Activated T-cell treated with anti-CD3 and anti-CD28 coated beads, Interleukin-2, amount 50 U/mL, for 72 hours (primary cell): ENCODE measurements around the gene CNR2. TPM values are rescaled to one million over a fixed set of nuclear protein-coding genes. Genes with fewer than 3 reads are reported as not detected.

Experiments
- ATAC-seq, 2 donors: fragments of 150-1000 bp; cut with Tn5 transposase; replicated peaks in 1 of 2; 2 replicates each; pipeline ENCODE4 v1.10.0; 2021; ENCODE audit warnings: moderate library complexity in 2 of 2, mild to moderate bottlenecking in 1 of 2
- DNase-seq, 2 donors: peaks; one replicate each; pipeline ENCODE4 v3.0.0; 2021 to 2022; ENCODE audit warnings: mixed read lengths in 1 of 2
- H3K27ac Mint-ChIP-seq: one replicate; pipeline ENCODE4 v1.8.0; 2022; ENCODE audit warnings: mild to moderate bottlenecking, moderate library complexity, mixed read lengths
- H3K27me3 Mint-ChIP-seq: one replicate; pipeline ENCODE4 v1.8.0; 2022; ENCODE audit warnings: low read depth, mixed read lengths
- H3K36me3 Mint-ChIP-seq, 2 donors: one replicate each; pipeline ENCODE4 v1.8.0; 2022; ENCODE audit warnings: mixed read lengths in 2 of 2, mild to moderate bottlenecking in 1 of 2; ENCODE audit not compliant: insufficient read depth in 2 of 2
- H3K4me1 Mint-ChIP-seq: one replicate; pipeline ENCODE4 v1.8.0; 2022; ENCODE audit warnings: low read depth, mixed read lengths
- H3K4me3 Mint-ChIP-seq, 2 donors: one replicate each; pipeline ENCODE4 v1.8.0; 2022; ENCODE audit warnings: mild to moderate bottlenecking in 2 of 2, mixed read lengths in 2 of 2, moderate library complexity in 2 of 2
- H3K9me3 Mint-ChIP-seq, 2 donors: one replicate each; pipeline ENCODE4 v1.8.0; 2022; ENCODE audit warnings: mixed read lengths in 2 of 2
- total RNA-seq, 2 donors: library from RNA; stranded (reverse); gene quantifications; one replicate each; pipeline ENCODE4 v1.2.3, GENCODE V29; 2022

Gene CNR2
- total RNA-seq, 2 donors from 2014 or later: 0.35 to 0.72 TPM

DNA sequence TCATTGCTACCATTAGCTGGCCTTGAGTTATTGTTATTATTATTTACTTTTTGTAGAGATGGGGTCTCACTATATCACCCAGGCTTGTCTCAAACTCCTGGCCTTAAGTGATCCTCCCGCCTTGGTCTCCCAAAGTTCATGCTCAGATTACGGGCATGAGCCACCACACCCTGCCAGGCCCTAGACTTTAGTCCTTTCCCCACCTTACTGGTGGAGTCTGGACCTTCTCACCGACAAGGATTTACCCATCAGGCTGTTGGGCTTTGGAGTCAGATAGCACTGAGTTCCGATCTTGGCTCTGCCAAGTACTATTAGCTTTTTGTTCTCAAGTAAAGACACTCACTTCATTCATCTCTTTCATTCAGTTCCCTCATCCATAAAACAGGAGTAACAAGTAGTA is 17.2 kb downstream of the CNR2 start:
- no peak for ATAC-seq
- H3K4me1 Mint-ChIP-seq: peaks cover 30% of the 10 kb centered on the region
- peaks cover 27% of the 10 kb centered on the region for H3K27me3 Mint-ChIP-seq
- no peak for DNase-seq
- H3K4me3 Mint-ChIP-seq: no peak overlapping the region
- H3K27ac Mint-ChIP-seq: no peak overlapping the region
- H3K9me3 Mint-ChIP-seq: no peaks in the 10 kb centered on the region
- H3K36me3 Mint-ChIP-seq: no peaks in the 10 kb centered on the region

DNA sequence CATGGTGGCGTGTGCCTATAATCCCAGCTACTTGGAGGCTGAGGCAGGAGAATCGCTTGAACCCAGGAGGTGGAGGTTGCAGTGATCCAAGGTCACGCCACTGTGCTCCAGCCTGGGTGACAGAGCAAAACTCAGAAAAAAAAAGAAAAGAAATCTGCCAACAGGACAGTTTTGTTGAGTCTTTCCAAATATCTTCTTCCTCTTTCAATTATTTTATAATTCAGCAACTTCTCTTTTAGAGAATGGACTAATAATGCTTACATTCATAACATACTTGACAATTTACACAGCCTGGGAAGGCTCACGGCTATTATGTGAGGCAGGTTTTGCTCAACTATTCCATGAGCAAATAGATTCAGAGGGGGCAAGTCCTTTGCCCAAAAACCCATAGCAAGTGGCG is 18.1 kb downstream of the CNR2 start:
- ATAC-seq (no peak), DNase-seq (no peak)
- Mint-ChIP-seq H3K36me3 (no peaks in the 10 kb centered on the region), H3K27me3 (peaks cover 19% of the 10 kb centered on the region), H3K27ac (no peak overlapping the region), H3K4me3 (no peak overlapping the region), H3K4me1 (peaks cover 25% of the 10 kb centered on the region), H3K9me3 (no peaks in the 10 kb centered on the region)

DNA sequence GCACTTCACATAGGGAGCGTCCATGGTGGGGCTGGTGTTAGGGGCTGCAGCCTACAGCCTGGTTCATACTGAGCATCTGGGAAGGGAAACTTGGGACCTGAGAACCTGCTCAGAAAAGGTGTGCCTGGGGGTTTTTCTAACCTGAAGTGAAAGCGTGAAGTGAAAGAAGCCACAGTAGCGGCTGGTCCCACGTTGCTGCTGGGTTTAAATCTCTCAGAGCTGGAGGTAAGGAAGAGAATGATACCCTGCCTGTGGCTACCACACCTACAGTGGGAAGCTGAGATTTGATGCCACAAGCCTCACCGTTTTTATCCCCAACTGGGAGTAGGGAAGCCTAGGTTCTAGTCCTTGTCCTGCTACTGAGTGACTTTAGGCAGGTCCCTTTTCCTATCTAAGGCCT is 24.1 kb downstream of the CNR2 start:
- DNase-seq (no peak), ATAC-seq (no peak)
- no peak overlapping the region for H3K27ac Mint-ChIP-seq
- no peak overlapping the region for H3K4me3 Mint-ChIP-seq
- H3K9me3 Mint-ChIP-seq: no peaks in the 10 kb centered on the region
- no peaks in the 10 kb centered on the region for H3K4me1 Mint-ChIP-seq
- no peaks in the 10 kb centered on the region for H3K36me3 Mint-ChIP-seq
- H3K27me3 Mint-ChIP-seq: peaks cover 8% of the 10 kb centered on the region

DNA sequence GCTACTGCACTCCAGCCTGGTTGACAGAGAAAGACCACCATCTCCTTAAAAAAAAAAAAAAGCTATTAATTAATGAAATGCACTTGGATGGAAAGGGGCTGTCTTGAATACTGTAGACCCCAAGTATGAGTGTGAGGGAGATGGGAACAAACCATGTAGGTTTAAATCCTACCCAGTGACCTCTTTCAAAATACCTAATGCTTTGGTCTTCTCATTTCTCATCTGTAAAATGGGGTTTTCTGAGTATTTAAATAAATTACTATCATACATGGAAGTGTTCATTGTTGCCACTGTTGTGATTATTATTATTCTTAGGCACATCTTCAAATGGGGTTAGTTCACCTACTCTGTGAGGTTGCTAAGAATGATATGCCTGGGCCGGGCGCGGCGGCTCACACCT is 27.9 kb downstream of the CNR2 start:
- H3K36me3 Mint-ChIP-seq: no peaks in the 10 kb centered on the region
- no peaks in the 10 kb centered on the region for H3K4me1 Mint-ChIP-seq
- no peak overlapping the region for H3K27ac Mint-ChIP-seq
- H3K4me3 Mint-ChIP-seq: no peak overlapping the region
- DNase-seq (no peak), ATAC-seq (no peak)
- no peaks in the 10 kb centered on the region for H3K27me3 Mint-ChIP-seq
- no peaks in the 10 kb centered on the region for H3K9me3 Mint-ChIP-seq

DNA sequence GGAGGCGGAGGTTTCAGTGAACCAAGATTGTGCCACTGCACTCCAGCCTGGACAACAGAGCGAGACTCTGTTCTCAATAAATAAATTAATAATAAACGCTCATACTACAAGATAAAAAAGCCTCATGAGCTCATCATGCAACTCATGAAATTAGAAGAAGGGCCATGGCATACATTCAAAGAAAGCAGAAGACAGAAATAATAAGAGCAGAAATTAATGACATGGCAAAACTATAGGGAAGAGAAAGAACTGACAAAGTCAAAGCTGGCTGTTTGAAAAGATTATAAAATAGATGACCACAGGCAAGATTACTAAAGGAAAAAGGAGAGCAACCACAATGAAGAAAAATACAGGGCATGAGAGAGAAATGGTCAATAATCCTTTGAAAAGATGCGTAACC is 30.4 kb downstream of the CNR2 start:
- no peak overlapping the region for H3K4me3 Mint-ChIP-seq
- H3K36me3 Mint-ChIP-seq: peaks cover 11 to 14% of the 10 kb centered on the region in 2 donors
- ATAC-seq: no peak
- no peaks in the 10 kb centered on the region for H3K4me1 Mint-ChIP-seq
- peaks cover 2 to 6% of the 10 kb centered on the region in 2 donors for H3K9me3 Mint-ChIP-seq
- no peak for DNase-seq
- H3K27ac Mint-ChIP-seq: no peak overlapping the region
- H3K27me3 Mint-ChIP-seq: no peaks in the 10 kb centered on the region

DNA sequence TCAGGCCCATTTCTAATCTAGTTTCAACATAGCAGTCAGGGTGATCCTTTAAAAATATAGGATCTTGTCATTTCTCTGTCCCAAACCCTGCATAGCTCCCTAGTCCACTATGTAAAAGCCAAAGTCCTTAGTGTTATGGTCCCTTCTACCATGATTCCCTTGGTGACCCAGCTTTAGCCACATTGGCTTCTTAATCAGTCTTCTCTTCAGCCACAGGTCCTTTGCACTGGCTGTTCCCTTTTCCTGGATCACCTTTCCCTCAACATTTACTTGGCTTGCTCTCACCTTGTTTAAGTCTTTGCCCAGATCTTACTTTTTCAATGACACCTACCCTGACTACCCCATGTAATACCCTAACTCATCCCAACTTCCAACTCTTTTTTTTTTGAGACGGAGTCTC is 33.4 kb downstream of the CNR2 start:
- no peaks in the 10 kb centered on the region for H3K27me3 Mint-ChIP-seq
- H3K4me3 Mint-ChIP-seq: no peak overlapping the region
- H3K9me3 Mint-ChIP-seq: peaks cover 5 to 6% of the 10 kb centered on the region in 2 donors
- H3K27ac Mint-ChIP-seq: no peak overlapping the region
- H3K4me1 Mint-ChIP-seq: no peaks in the 10 kb centered on the region
- no peak for ATAC-seq
- DNase-seq: no peak
- peaks cover 13 to 26% of the 10 kb centered on the region in 2 donors for H3K36me3 Mint-ChIP-seq

DNA sequence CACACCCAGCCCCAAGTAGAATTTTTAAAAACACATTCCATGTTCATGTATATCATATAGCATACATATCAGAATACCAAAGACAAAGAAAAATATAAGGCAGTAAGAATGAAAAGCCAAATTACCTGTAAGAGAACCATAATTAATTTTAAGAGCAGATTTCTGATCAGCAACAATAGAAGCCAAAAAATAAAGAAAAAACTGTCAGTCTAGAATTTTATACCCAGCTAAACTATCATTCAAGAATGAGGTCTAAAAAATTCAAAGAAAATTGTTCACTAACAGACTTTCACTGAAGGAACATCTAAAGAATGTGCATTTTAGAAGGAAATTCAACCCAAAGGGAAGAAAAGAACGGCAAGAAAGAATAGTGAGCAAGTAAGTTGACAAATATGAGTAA is 34.5 kb downstream of the CNR2 start:
- H3K27me3 Mint-ChIP-seq: no peaks in the 10 kb centered on the region
- no peak for DNase-seq
- peaks cover 13 to 26% of the 10 kb centered on the region in 2 donors for H3K36me3 Mint-ChIP-seq
- H3K4me1 Mint-ChIP-seq: no peaks in the 10 kb centered on the region
- no peak for ATAC-seq
- peaks cover 5 to 6% of the 10 kb centered on the region in 2 donors for H3K9me3 Mint-ChIP-seq
- no peak overlapping the region for H3K4me3 Mint-ChIP-seq
- no peak overlapping the region for H3K27ac Mint-ChIP-seq

DNA sequence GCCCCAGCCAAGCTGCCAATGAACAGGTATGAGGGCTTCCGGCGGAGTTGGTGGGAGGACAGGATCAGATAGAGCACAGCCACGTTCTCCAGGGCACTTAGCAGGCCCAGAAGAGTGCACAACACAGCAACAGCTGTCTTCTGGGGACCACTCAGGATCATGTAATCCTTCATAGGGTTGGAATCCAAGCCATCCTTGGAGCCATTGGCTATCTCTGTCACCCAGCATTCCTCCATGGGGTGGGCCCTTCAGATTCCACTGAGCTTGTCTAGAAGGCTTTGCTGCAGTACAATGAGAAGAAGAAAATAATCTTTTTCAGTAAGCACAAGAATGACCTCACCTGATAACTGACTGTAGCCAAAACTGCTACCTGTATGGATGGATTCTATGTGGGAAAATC is 37.8 kb downstream of the CNR2 start:
- ATAC-seq (no peak), DNase-seq (no peak)
- Mint-ChIP-seq H3K36me3 (peaks cover 13 to 26% of the 10 kb centered on the region in 2 donors), H3K27me3 (no peaks in the 10 kb centered on the region), H3K27ac (no peak overlapping the region), H3K9me3 (peaks cover 5 to 6% of the 10 kb centered on the region in 2 donors), H3K4me1 (no peaks in the 10 kb centered on the region), H3K4me3 (no peak overlapping the region)

DNA sequence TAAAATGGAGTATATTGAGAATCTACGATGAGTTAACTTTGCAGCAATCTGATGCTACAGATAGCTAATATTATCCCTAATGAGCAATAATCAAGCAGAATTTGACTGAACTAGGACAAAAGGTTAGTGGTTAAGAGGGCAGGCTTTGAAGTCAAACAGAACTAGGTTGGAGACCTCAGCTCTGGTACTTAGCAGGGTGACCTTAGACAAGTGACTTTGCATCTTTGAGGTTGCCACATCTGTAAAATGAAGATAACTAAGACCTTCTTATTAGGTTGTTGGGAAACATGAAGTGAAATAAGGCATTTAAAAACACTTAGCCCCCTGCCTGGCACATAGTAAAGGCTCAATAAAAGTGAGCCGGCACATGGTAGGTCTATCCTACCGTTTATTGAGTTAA is 40.7 kb downstream of the CNR2 start:
- ATAC-seq: no peak
- Mint-ChIP-seq H3K4me3 (no peak overlapping the region), H3K36me3 (peaks cover 2 to 9% of the 10 kb centered on the region in 2 donors), H3K27ac (no peak overlapping the region), H3K4me1 (peaks cover 12% of the 10 kb centered on the region), H3K27me3 (peaks cover 8% of the 10 kb centered on the region), H3K9me3 (peaks cover 0 to 2% of the 10 kb centered on the region in 2 donors)
- DNase-seq: no peak

DNA sequence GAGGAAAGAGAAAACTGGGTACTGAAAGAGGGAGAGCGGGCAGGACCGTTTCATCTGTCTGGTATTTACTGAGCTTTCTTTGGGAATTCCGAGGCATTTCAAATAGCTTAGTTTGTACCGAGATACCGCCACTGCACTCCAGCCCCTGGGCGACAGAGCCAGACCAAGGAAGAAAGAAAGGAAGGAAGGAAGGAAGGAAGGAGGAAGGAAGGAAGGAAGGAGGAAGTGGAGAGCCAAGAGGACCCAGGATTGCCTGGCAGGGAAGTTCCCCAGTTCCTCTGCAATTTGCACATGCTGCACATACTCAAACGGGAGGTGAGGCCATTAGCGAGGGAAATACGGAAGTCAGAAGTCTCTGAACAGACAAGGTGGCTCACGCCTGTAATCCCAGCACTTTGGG is 44.1 kb downstream of the CNR2 start:
- H3K4me1 Mint-ChIP-seq: peaks cover 21% of the 10 kb centered on the region
- no peak overlapping the region for H3K27ac Mint-ChIP-seq
- H3K27me3 Mint-ChIP-seq: peaks cover 8% of the 10 kb centered on the region
- H3K4me3 Mint-ChIP-seq: peak overlapping the region; percentile 74 to 86
- no peak for DNase-seq
- ATAC-seq: no peak
- no peaks in the 10 kb centered on the region for H3K9me3 Mint-ChIP-seq
- H3K36me3 Mint-ChIP-seq: no peaks in the 10 kb centered on the region

DNA sequence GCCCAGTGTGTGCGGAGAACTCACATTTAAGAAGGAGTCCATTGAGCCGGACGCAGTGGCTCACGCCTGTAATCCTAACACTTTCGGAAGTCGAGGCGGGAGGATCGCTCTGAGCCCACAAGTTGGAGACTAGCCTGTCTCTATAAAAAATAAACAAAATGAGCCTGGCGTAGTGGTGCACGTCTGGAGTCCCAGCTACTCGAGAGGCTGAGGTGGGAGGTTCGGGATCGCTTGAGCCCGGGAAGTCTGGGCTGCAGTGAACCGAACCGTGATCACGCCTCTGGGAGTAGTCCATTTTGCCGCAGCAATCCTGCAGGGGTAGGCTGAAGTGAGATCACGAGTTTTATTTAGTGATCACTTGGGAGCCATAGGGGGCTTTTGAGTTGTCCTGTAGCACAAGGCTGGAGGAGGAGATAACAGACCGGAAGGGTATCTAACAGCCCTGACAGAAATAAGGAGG is 44.6 kb downstream of the CNR2 start:
- no peaks in the 10 kb centered on the region for H3K9me3 Mint-ChIP-seq
- DNase-seq (no peak), ATAC-seq (no peak)
- peaks cover 21% of the 10 kb centered on the region for H3K4me1 Mint-ChIP-seq
- no peak overlapping the region for H3K27ac Mint-ChIP-seq
- no peaks in the 10 kb centered on the region for H3K36me3 Mint-ChIP-seq
- peak overlapping the region; percentile 74 to 86 for H3K4me3 Mint-ChIP-seq
- peaks cover 8% of the 10 kb centered on the region for H3K27me3 Mint-ChIP-seq

DNA sequence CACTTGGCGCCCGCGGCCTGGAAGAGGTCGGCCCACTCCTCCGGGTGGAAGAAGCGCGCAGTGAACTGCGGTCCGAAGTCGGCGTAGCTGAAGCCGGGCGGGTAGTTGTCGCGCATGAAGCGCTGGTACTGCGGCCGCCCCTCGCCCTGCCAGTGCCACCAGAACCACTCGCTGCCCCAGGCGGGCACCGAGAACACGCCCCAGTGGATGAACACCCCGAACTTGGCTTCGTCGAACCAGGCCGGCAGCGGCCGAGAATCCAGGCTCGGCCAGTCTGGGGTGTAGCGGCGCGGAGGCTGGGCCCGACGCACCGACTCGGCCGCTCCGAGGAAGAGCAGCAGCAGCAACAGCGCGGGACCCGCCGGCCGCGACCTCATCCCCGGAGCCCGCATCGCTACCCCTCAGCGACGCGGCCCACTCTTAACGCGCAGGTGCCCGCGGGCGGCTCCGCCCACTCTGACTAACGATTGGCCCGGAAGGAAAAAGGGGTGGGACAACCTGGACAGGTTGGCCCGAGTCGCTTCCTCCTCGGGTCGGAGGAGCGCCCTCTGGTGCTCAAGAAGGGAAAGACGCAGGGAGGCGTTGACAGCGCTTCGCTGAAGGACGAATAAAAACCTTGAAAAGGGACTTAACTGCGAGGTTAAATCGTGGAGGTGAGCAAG is 45.1 kb downstream of the CNR2 start, which contains the start of gene FUCA1:
FUCA1 (minus strand) TSS at position 396 of the 662 bp plus-strand sequence; CDS start at position 392, 4 bp downstream.
- ATAC-seq: peak; percentile 100
- Mint-ChIP-seq H3K36me3 (no peaks in the 10 kb centered on the region), H3K4me1 (peaks cover 21% of the 10 kb centered on the region), H3K4me3 (peak within 1 kb of the TSS; percentile 74 to 86), H3K9me3 (no peaks in the 10 kb centered on the region), H3K27me3 (peaks cover 8% of the 10 kb centered on the region), H3K27ac (no peak within 1 kb of the TSS)
- peak; percentile 95 to 96 for DNase-seq

DNA sequence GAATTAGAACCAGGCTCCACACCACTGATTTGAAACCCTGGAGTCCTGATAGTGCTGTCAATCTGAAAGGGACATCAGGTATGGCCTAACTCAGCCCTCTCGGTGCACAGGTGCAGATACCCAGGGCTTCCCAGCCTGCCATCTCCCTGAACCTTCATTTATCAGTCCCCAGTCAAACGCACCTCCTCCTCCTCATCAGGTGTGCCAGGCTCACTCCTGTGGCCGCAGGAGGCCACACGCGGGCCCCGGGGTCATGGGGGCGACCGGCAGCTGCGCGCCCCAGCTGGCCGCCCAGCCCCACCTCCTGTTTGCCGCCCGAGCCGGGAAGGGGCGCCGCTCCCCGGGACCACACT is 45.6 kb downstream of the CNR2 start:
- Mint-ChIP-seq H3K27ac (no peak overlapping the region), H3K9me3 (no peaks in the 10 kb centered on the region), H3K27me3 (peaks cover 8% of the 10 kb centered on the region), H3K4me3 (peak overlapping the region; percentile 74 to 86), H3K36me3 (no peaks in the 10 kb centered on the region), H3K4me1 (peaks cover 21% of the 10 kb centered on the region)
- no peak for ATAC-seq
- DNase-seq: no peak

DNA sequence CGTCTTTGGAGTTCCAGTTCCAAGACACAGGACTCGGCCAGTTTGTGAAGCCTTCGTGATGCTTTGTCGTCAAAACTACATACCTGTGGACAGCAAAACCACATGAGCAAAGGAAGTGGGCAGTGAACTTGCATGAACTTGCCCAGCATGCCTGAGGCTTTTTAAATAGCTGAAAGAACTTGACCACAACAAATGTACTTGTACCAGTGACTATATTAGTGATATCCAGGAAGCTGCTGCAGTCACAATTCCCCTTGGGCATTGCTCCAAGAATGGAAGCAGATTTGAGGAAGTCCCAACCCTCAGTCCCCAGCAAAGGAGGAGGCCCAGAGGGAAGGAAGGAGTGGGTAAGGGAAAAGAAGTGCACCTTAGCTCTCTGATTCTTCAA is 47.6 kb downstream of the CNR2 start:
- peaks cover 8% of the 10 kb centered on the region for H3K27me3 Mint-ChIP-seq
- no peaks in the 10 kb centered on the region for H3K9me3 Mint-ChIP-seq
- H3K4me3 Mint-ChIP-seq: no peak overlapping the region
- H3K36me3 Mint-ChIP-seq: no peaks in the 10 kb centered on the region
- peaks cover 21% of the 10 kb centered on the region for H3K4me1 Mint-ChIP-seq
- no peak for ATAC-seq
- H3K27ac Mint-ChIP-seq: no peak overlapping the region
- DNase-seq: no peak
